GM18873 (cell line): ENCODE data around the gene SIL1.

ENCODE experiments used
- ATAC-seq: cut with Tn5 transposase; IDR thresholded peaks from one replicate; pipeline ENCODE4 v1.9.1; 2021; ENCODE audit warnings: mild to moderate bottlenecking, moderate library complexity, moderate number of reproducible peaks; ENCODE audit not compliant: unreplicated experiment, low FRiP score

SIL1 gene

GRCh38 chr5:138909734-138910133 lies 288.4 kb downstream of the SIL1 start:
- ATAC-seq, result no peak

GRCh38 chr5:138905541-138905940 lies 292.6 kb downstream of the SIL1 start:
- no peak for ATAC-seq

- no peak for ATAC-seq
These were observed 294.9 kb downstream of the SIL1 start for GRCh38 chr5:138903130-138903775.

- ATAC-seq, result no peak
These were observed 296.5 kb downstream of the SIL1 start for GRCh38 chr5:138901716-138902115.

GRCh38 chr5:138900281-138900965 lies 297.7 kb downstream of the SIL1 start:
- ATAC-seq, result no peak

- ATAC-seq, result no peak
These were observed 299.4 kb downstream of the SIL1 start for GRCh38 chr5:138898742-138899141.

- ATAC-seq, result no peak
These were observed 299.9 kb downstream of the SIL1 start for GRCh38 chr5:138898299-138898698.
